SK-N-MC (cell line): ENCODE data around the gene KLHL36.

Source experiments
- DNase-seq: peaks from one replicate; pipeline ENCODE4 v3.0.0-alpha.2; 2011; ENCODE audit warnings: low read depth, low spot score
- H3K27ac ChIP-seq: fragments of 200-600 bp; sonication (generic); 2 replicates; pipeline ENCODE4 v1.5.1; 2016; ENCODE audit warnings: mixed run types
- H3K36me3 ChIP-seq: fragments of 200-600 bp; sonication (generic); 2 replicates; pipeline ENCODE4 v1.6.1; 2017; ENCODE audit warnings: antibody characterized with exemption, low read length, mixed read lengths; ENCODE audit not compliant: insufficient read depth
- H3K4me3 ChIP-seq: fragments of 200-600 bp; sonication (generic); 2 replicates; pipeline ENCODE4 v1.5.1; 2016
- H3K9ac ChIP-seq: fragments of 200-600 bp; sonication (generic); 2 replicates; pipeline ENCODE4 v1.8.0; 2017; ENCODE audit warnings: mixed run types, mixed read lengths; ENCODE audit not compliant: insufficient read length
- H3K9me3 ChIP-seq: fragments of 200-600 bp; sonication (generic); 2 replicates; pipeline ENCODE4 v1.6.1; 2017; ENCODE audit warnings: low read depth, mild to moderate bottlenecking, antibody characterized with exemption, low read length, moderate library complexity, mixed read lengths
- EZH2 ChIP-seq: fragments of 200-600 bp; sonication (generic); IDR thresholded peaks from one replicate; pipeline ENCODE4 v1.6.1; 2017; ENCODE audit warnings: antibody characterized with exemption
- FOXP2 ChIP-seq: optimal IDR thresholded peaks from 2 replicates; pipeline ENCODE3; 2011; ENCODE audit warnings: mild to moderate bottlenecking, moderate library complexity; ENCODE audit not compliant: insufficient read depth; ENCODE audit errors: extremely low read length, control extremely low read depth
- POLR2AphosphoS5 ChIP-seq: IDR thresholded peaks from 2 replicates; pipeline ENCODE4 v1.6.1; 2012; ENCODE audit warnings: mild to moderate bottlenecking, low read depth, low read length, borderline replicate concordance

The KLHL36 gene

DNA sequence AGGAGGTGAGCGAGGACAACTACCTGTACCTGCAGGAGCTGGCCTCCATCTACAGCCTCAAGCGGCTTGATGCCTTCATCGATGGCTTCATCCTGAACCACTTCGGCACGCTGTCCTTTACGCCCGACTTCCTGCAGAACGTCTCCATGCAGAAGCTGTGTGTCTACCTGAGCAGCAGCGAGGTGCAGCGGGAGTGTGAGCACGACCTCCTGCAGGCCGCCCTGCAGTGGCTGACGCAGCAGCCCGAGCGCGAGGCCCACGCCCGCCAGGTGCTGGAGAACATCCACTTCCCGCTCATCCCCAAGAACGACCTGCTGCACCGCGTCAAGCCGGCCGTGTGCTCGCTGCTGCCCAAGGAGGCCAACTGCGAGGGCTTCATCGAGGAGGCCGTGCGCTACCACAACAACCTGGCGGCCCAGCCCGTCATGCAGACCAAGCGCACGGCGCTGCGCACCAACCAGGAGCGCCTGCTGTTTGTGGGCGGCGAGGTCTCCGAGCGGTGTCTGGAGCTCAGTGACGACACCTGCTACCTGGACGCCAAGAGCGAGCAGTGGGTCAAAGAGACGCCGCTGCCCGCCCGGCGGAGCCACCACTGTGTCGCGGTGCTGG lies 9.0 kb downstream of the KLHL36 start:
- H3K27ac ChIP-seq, result no peak overlapping the region
- no peak overlapping the region for H3K9ac ChIP-seq
- no peaks in the 10 kb centered on the region; the same call in 1 of the 2 replicates for H3K36me3 ChIP-seq
- no peak overlapping the region for H3K4me3 ChIP-seq
- TF ChIP-seq FOXP2, result no peak
- no peak for TF ChIP-seq POLR2AphosphoS5
- DNase-seq, result no peak
- H3K9me3 ChIP-seq, result no peaks in the 10 kb centered on the region

DNA sequence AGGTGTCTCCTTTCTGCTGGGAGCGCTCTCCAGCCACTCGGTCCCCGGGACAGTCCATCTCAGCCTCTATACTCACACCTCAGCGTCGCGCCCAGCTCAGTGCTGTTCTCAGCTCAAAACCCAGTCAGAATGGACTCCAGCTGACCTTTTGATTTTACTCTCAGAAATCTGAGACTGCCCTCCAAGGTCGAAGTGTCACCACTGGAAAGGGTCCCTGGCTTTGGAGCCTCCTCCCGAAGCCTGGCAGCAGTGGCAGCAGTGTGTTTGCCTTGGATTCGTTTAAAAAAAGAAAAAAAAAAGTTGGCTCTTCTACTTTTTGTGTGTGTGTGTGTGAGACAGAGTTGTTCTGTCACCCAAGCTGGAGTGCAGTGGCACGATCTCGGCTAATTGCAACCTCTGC lies 10.4 kb downstream of the KLHL36 start:
- TF ChIP-seq POLR2AphosphoS5 (no peak), FOXP2 (no peak), EZH2 (no peak)
- Histone ChIP-seq H3K9me3 (no peaks in the 10 kb centered on the region), H3K27ac (no peak overlapping the region), H3K9ac (no peak overlapping the region), H3K4me3 (no peak overlapping the region), H3K36me3 (no peaks in the 10 kb centered on the region; the same call in 1 of the 2 replicates)
- DNase-seq, result no peak

DNA sequence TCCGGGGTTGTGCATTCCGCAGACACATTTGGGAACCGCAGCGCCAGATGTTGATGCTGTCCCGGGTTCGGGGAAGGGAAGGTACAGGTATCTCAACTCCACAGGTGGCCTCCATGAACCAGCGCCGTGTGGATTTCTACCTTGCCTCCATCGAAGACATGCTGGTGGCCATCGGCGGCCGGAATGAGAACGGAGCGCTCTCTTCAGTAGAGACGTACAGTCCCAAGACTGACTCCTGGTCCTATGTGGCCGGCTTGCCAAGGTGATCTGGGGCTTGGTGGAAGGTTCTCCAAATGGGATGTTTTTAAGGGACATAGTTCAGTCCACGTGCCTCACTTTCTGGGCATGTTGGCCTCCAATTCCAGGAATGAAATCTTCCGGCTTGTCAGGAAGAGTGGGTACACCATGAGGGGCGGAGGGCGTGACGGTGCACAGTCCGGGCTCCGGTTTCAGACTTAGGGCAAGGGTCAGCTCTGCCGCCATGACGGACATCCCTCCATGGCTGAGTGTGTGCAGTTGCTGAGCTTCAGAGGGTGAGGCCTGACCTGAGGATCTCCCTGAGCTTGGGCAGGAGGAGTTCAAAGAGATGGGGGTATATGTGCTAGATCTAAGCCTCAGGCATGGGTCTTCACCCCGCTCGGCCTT lies 11.5 kb downstream of the KLHL36 start:
- H3K9me3 ChIP-seq, result no peaks in the 10 kb centered on the region
- no peak overlapping the region for H3K9ac ChIP-seq
- H3K36me3 ChIP-seq, result no peaks in the 10 kb centered on the region; the same call in 1 of the 2 replicates
- no peak for TF ChIP-seq POLR2AphosphoS5
- no peak for TF ChIP-seq FOXP2
- TF ChIP-seq EZH2, result no peak
- DNase-seq, result no peak
- H3K27ac ChIP-seq, result no peak overlapping the region
- no peak overlapping the region for H3K4me3 ChIP-seq

DNA sequence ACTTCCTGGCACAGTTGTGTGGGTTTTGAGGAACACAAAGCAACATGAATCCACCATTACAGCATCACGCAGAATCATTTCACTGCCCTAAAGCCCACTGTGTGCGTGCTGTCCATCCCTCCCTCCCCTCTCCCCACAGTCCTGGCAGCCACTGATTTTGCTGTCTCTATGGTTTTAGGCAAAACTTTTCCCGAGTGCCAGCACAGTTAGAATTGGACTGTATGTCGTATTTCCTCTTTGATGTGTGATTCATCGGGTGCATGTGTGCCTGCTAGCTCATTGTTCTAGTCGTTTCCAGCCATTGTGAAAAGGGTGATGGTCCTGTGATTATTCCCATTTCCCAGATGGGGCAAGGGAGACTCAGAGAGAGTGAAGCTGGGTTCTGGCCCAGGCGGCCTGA lies 12.7 kb downstream of the KLHL36 start:
- Histone ChIP-seq H3K27ac (no peak overlapping the region), H3K36me3 (no peaks in the 10 kb centered on the region; the same call in 1 of the 2 replicates), H3K4me3 (no peak overlapping the region), H3K9me3 (no peaks in the 10 kb centered on the region), H3K9ac (no peak overlapping the region)
- no peak for TF ChIP-seq EZH2
- no peak for TF ChIP-seq POLR2AphosphoS5
- TF ChIP-seq FOXP2, result no peak
- DNase-seq, result no peak

DNA sequence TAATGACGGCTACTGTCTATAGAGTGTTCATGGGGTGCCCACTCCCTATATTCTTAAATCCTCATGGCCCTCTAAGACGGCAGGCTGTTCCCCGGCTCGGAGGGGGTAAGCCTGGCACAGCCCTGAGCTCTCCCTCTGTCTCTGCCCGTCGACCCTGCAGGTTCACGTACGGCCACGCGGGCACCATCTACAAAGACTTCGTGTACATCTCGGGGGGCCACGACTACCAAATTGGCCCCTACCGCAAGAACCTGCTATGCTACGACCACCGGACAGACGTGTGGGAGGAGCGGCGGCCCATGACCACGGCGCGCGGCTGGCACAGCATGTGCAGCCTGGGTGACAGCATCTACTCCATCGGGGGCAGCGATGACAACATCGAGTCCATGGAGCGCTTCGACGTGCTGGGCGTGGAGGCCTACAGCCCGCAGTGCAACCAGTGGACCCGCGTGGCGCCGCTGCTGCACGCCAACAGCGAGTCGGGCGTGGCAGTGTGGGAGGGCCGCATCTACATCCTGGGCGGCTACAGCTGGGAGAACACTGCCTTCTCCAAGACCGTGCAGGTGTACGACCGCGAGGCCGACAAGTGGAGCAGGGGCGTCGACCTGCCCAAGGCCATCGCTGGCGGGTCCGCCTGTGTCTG lies 13.2 kb downstream of the KLHL36 start:
- no peaks in the 10 kb centered on the region for H3K9me3 ChIP-seq
- no peak for TF ChIP-seq EZH2
- no peak overlapping the region for H3K9ac ChIP-seq
- H3K36me3 ChIP-seq, result no peaks in the 10 kb centered on the region; the same call in 1 of the 2 replicates
- no peak overlapping the region for H3K27ac ChIP-seq
- H3K4me3 ChIP-seq, result no peak overlapping the region
- DNase-seq, result no peak

DNA sequence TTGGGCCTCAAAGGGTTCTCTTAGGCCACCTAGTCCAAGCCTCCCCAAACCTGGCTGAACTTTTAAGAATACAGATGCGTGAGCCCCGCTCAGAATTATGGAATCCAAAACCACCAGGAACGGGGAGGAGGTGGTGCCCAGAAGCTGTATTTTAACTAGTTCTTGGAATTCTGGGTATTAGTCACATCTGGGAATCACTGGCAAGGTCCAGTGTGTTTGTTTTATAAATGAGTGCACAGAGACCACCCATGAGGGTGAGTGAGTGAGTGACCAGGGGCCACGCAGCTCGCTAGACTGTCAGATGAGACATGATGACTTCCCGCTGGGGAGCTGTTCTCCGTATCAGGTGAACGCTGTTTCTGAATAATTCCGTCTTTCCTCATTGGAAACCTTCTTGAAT lies 14.2 kb downstream of the KLHL36 start:
- DNase-seq, result no peak
- no peak overlapping the region for H3K9ac ChIP-seq
- H3K27ac ChIP-seq, result no peak overlapping the region
- H3K9me3 ChIP-seq, result no peaks in the 10 kb centered on the region
- H3K36me3 ChIP-seq, result no peaks in the 10 kb centered on the region; the same call in 1 of the 2 replicates
- no peak overlapping the region for H3K4me3 ChIP-seq
- TF ChIP-seq POLR2AphosphoS5 (no peak), EZH2 (no peak), FOXP2 (no peak)

DNA sequence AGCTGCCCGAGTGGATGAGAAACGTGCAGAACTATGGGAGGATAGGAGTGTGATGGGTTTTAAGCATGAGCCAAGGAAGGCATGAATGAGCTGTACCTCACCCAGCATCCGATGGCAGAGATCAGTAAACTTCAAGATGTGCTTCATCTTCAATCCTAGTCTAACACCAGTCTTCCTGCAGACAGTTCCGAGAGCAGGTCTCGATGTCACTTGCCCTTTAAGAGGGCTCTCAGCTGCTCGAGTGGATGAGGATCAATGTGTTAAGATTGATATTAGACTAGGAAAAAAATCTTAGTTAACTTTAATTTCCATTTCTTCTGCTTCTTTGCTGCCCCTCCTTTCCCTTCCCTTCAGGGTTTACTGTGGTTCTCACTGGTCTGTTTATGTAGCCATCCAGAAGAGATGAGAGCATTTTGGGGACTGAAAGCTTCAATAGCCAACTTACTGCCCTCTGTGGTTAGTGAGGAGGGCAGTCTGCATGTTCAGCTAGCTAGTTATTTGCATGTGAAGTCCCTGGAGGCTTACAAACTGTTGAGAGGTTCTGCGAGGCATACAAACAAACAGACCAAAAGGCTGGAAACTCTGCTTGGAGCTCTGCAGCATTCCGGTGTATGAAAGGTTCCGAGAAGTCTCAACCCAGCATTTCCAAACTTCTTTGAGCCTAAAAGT lies 15.3 kb downstream of the KLHL36 start:
- H3K4me3 ChIP-seq, result no peak overlapping the region
- no peak overlapping the region for H3K27ac ChIP-seq
- no peak overlapping the region for H3K9ac ChIP-seq
- DNase-seq, result no peak
- no peak for TF ChIP-seq FOXP2
- no peaks in the 10 kb centered on the region for H3K9me3 ChIP-seq
- H3K36me3 ChIP-seq, result no peaks in the 10 kb centered on the region

DNA sequence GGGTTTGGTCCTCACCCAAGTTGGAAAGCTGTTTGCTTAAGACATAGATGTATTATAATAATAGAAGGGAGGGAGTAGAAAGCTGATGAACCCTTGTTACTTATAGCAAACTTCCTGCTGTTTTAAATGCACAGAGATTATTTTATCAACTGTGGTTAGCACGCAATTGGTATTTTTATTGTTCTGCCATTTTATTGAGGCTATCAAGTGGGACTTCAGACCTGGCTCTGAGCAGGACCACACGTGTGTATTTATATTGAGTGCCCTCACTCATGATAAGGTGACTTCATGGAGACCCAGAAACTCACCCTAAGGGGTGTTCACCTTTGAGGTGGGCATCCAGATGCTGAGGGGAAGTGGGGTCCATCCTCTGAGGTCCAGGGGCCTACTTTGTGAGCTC lies 17.0 kb downstream of the KLHL36 start:
- Histone ChIP-seq H3K36me3 (no peaks in the 10 kb centered on the region), H3K27ac (no peak overlapping the region), H3K9me3 (no peaks in the 10 kb centered on the region), H3K9ac (no peak overlapping the region), H3K4me3 (no peak overlapping the region)
- DNase-seq, result no peak
- TF ChIP-seq EZH2 (no peak), FOXP2 (no peak), POLR2AphosphoS5 (no peak)
